Keratinocyte (primary cell): ENCODE results near the gene PAPPA. TPM values are rescaled to one million over a fixed set of nuclear protein-coding genes. Genes with fewer than 3 reads are reported as not detected.

ENCODE experiments used
- DNase-seq: peaks from one replicate; pipeline ENCODE4 v3.0.0-alpha.2; 2011; ENCODE audit warnings: low read depth, missing footprints, low spot score
- FAIRE-seq: peaks from 2 replicates; lab custom pipeline; 2011; peaks lifted over from hg19 to GRCh38; lab: Jason Lieb, UNC
- H2AFZ ChIP-seq: 2 replicates; pipeline ENCODE4 v1.6.0; 2012; ENCODE audit warnings: low read length, control low read depth, inconsistent platforms; ENCODE audit not compliant: control insufficient read depth
- H3K27ac ChIP-seq: 2 replicates; pipeline ENCODE4 v1.5.1; 2011; ENCODE audit warnings: low read length; ENCODE audit not compliant: control insufficient read depth, insufficient read depth
- H3K27me3 ChIP-seq: 3 replicates; pipeline ENCODE4 v1.6.0; 2011; ENCODE audit warnings: low read length; ENCODE audit not compliant: control insufficient read depth, insufficient read depth; ENCODE audit errors: extremely low read depth
- H3K36me3 ChIP-seq, 2 experiments: 2 replicates in 1 of 2; 3 replicates in 1 of 2; pipeline ENCODE4 v1.5.1; 2011; ENCODE audit warnings: low read length in 2 of 2, mild to moderate bottlenecking in 1 of 2; ENCODE audit not compliant: control insufficient read depth in 2 of 2, insufficient read depth in 2 of 2; ENCODE audit errors: extremely low read depth in 1 of 2
- H3K4me1 ChIP-seq: 3 replicates; pipeline ENCODE4 v1.5.1; 2011; ENCODE audit warnings: low read length; ENCODE audit not compliant: control insufficient read depth, insufficient read depth; ENCODE audit errors: extremely low read depth
- H3K4me2 ChIP-seq: 3 replicates; pipeline ENCODE4 v1.6.0; 2011; ENCODE audit warnings: low read depth, low read length; ENCODE audit not compliant: control insufficient read depth, insufficient read depth; ENCODE audit errors: extremely low read depth
- H3K4me3 ChIP-seq, 3 experiments: fragments of 200-600 bp in 1 of 3; sonication (generic) in 1 of 3; 2 replicates in 2 of 3; 3 replicates in 1 of 3; pipeline ENCODE4 v1.5.1; 2011 to 2016; ENCODE audit warnings: low read length in 3 of 3, mild to moderate bottlenecking in 3 of 3, control low read depth in 2 of 3, inconsistent platforms in 1 of 3, low read depth in 1 of 3, mixed read lengths in 1 of 3, mixed run types in 1 of 3, moderate library complexity in 1 of 3; ENCODE audit not compliant: control insufficient read depth in 2 of 3, insufficient read depth in 2 of 3; ENCODE audit errors: extremely low read depth in 1 of 3
- H3K79me2 ChIP-seq: 2 replicates; pipeline ENCODE4 v1.6.0; 2012; ENCODE audit warnings: low read length; ENCODE audit not compliant: control insufficient read depth, insufficient read depth
- H3K9ac ChIP-seq: 3 replicates; pipeline ENCODE4 v1.6.0; 2011; ENCODE audit warnings: low read length; ENCODE audit not compliant: control insufficient read depth, insufficient read depth; ENCODE audit errors: extremely low read depth
- H3K9me1 ChIP-seq: 3 replicates; pipeline ENCODE4 v1.6.0; 2011; ENCODE audit warnings: low read length; ENCODE audit not compliant: control insufficient read depth, insufficient read depth; ENCODE audit errors: extremely low read depth
- H3K9me3 ChIP-seq: 2 replicates; pipeline ENCODE4 v1.5.1; 2012; ENCODE audit warnings: low read depth, low read length; ENCODE audit not compliant: control insufficient read depth
- H4K20me1 ChIP-seq: 3 replicates; pipeline ENCODE4 v1.6.0; 2011; ENCODE audit warnings: low read length; ENCODE audit not compliant: control insufficient read depth, insufficient read depth; ENCODE audit errors: extremely low read depth
- EZH2 ChIP-seq: IDR thresholded peaks from one replicate; pipeline ENCODE4 v1.6.1; 2012; ENCODE audit warnings: inconsistent platforms, mild to moderate bottlenecking, low read length, moderate library complexity
- dilution Hi-C: fragments of 300-500 bp; cut with MboI; formaldehyde crosslinking; loops from one replicate; pipeline ENCODE4 v1.7.0; 2020; ENCODE audit warnings: low sequenced_read_pairs; ENCODE audit not compliant: extremely low pct_ligation_motif_present
- polyA plus RNA-seq, 5 experiments: library from polyadenylated mRNA; depleted of rRNA in 3 of 5; stranded (reverse) in 3 of 5; stranded (forward) in 1 of 5; unstranded in 1 of 5; fragments of >200 nt; gene quantifications; 1 replicate in 1 of 5; 2 replicates in 3 of 5; 3 replicates in 1 of 5; pipeline versions ENCODE4 v1.2.1 to v1.2.3, GENCODE V29; 2011 to 2012; ENCODE audit warnings: missing spikeins in 2 of 5, low read depth in 1 of 5, low replicate concordance in 1 of 5
- TF ChIP-seq, protein P1 (sequence below), 3 experiments: IDR thresholded peaks in 1 of 3; conservative IDR thresholded peaks in 1 of 3; optimal IDR thresholded peaks in 1 of 3; 2 replicates in 2 of 3; 3 replicates in 1 of 3; pipeline versions ENCODE3 to v1.5.1; 2011; ENCODE audit warnings: low read length in 3 of 3, mild to moderate bottlenecking in 3 of 3, moderate library complexity in 2 of 3, control low read depth in 1 of 3, inconsistent platforms in 1 of 3; ENCODE audit not compliant: insufficient read depth in 2 of 3; ENCODE audit errors: extremely low read depth in 1 of 3

Gene PAPPA
- polyA plus RNA-seq, 1 donor (not counting 4 experiments of a cell fraction or from before 2014, with no cell fraction given), result 0.77 TPM

GRCh38 chr9:116411506-116411905, 257.9 kb downstream of the PAPPA start:
- no peaks in the 10 kb centered on the region for H3K79me2 ChIP-seq
- no peaks in the 10 kb centered on the region for H3K4me1 ChIP-seq
- no peaks in the 10 kb centered on the region for H4K20me1 ChIP-seq
- H3K9me3 ChIP-seq, result no peaks in the 10 kb centered on the region
- no peaks in the 10 kb centered on the region for H3K27me3 ChIP-seq
- no peak overlapping the region for H2AFZ ChIP-seq
- H3K9ac ChIP-seq, result no peak overlapping the region
- no peaks in the 10 kb centered on the region for H3K9me1 ChIP-seq
- H3K4me3 ChIP-seq, result no peak overlapping the region
- no peak for FAIRE-seq
- DNase-seq, result no peak
- TF ChIP-seq, protein P1, sequence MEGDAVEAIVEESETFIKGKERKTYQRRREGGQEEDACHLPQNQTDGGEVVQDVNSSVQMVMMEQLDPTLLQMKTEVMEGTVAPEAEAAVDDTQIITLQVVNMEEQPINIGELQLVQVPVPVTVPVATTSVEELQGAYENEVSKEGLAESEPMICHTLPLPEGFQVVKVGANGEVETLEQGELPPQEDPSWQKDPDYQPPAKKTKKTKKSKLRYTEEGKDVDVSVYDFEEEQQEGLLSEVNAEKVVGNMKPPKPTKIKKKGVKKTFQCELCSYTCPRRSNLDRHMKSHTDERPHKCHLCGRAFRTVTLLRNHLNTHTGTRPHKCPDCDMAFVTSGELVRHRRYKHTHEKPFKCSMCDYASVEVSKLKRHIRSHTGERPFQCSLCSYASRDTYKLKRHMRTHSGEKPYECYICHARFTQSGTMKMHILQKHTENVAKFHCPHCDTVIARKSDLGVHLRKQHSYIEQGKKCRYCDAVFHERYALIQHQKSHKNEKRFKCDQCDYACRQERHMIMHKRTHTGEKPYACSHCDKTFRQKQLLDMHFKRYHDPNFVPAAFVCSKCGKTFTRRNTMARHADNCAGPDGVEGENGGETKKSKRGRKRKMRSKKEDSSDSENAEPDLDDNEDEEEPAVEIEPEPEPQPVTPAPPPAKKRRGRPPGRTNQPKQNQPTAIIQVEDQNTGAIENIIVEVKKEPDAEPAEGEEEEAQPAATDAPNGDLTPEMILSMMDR (optimal IDR thresholded peaks at IDR 0.05 in 1 of 3, IDR thresholded peaks at IDR 0.05 in 1 of 3, conservative IDR thresholded peaks at IDR 0.05 in 1 of 3; ENCODE audit: extremely low read depth in 1 of 3, insufficient read depth in 2 of 3, low read length in 3 of 3), result no peak
- no peak for TF ChIP-seq EZH2
- H3K4me2 ChIP-seq, result no peak overlapping the region
- H3K36me3 ChIP-seq, result no peaks in the 10 kb centered on the region
- H3K27ac ChIP-seq, result no peak overlapping the region
- dilution Hi-C loops, result no loop called here

DNA sequence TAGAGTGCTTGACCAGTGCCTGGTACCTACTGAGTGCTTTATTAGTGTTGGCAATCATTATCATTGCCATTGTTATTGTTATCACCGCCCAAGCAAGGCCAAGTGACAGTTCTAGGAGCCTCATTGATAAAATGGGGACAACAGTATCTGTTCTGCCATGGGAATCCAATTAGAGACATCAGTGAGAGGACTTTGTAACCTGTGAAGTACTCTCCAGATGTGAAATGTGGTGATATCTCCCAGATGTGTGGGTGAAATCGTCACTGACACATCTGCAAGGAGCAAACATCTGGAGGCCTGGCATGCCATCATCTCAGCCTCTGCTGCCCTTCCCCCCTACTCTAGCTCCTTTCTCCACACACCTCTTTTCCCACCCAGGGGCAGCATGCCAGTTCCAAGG, 260.8 kb downstream of the PAPPA start:
- Histone ChIP-seq H3K9ac (no peak overlapping the region), H3K4me2 (no peak overlapping the region), H3K9me1 (no peaks in the 10 kb centered on the region), H3K4me1 (no peaks in the 10 kb centered on the region), H3K4me3 (no peak overlapping the region), H3K79me2 (no peaks in the 10 kb centered on the region), H3K9me3 (no peaks in the 10 kb centered on the region), H3K27me3 (no peaks in the 10 kb centered on the region), H3K36me3 (no peaks in the 10 kb centered on the region), H3K27ac (no peak overlapping the region), H4K20me1 (no peaks in the 10 kb centered on the region), H2AFZ (no peak overlapping the region)
- DNase-seq (no peak), FAIRE-seq (no peak)
- dilution Hi-C loops, result no loop called here
- TF ChIP-seq, protein P1 (optimal IDR thresholded peaks at IDR 0.05 in 1 of 3, IDR thresholded peaks at IDR 0.05 in 1 of 3, conservative IDR thresholded peaks at IDR 0.05 in 1 of 3; ENCODE audit: extremely low read depth in 1 of 3, insufficient read depth in 2 of 3, low read length in 3 of 3), result no peak
- TF ChIP-seq EZH2, result no peak
